GM19463 (cell line): ENCODE data around the gene IFITM2.
A peak's percentile ranks its signal among the peaks of the same experiment; 100 is the strongest.
"Not testable (repeated sequence)": the region's sequence is repeated elsewhere in the genome, so short reads cannot be mapped to it uniquely, and the experiment has no call there.

Experiments used
- ATAC-seq: cut with Tn5 transposase; IDR thresholded peaks from one replicate; pipeline ENCODE4 v1.9.1; 2021; ENCODE audit warnings: mild to moderate bottlenecking, moderate library complexity; ENCODE audit not compliant: unreplicated experiment

The IFITM2 gene

GRCh38 chr11:306645-307371 is 808 bp upstream of the IFITM2 start:
- ATAC-seq, result no peak

- ATAC-seq, result not testable (repeated sequence)
Measured at GRCh38 chr11:308740-309665, 1.4 kb downstream of the IFITM2 start.

- ATAC-seq, result not testable (repeated sequence)
Measured at GRCh38 chr11:309979-310572, 2.5 kb downstream of the IFITM2 start.

GRCh38 chr11:311013-311748 is 3.6 kb downstream of the IFITM2 start:
- ATAC-seq, result not testable (repeated sequence)

GRCh38 chr11:312092-312816 is 4.6 kb downstream of the IFITM2 start:
- no peak for ATAC-seq

GRCh38 chr11:313304-313786 is 5.7 kb downstream of the IFITM2 start:
- no peak for ATAC-seq

- peak; percentile 30 for ATAC-seq
Measured at GRCh38 chr11:313787-314553, 6.4 kb downstream of the IFITM2 start, which contains the start of gene IFITM1. TSS of gene IFITM1 (plus strand) at chr11:314040. CDS start at chr11:314171, 131 bp downstream.

- ATAC-seq, result not testable (repeated sequence)
Measured at GRCh38 chr11:314554-314875, 6.9 kb downstream of the IFITM2 start.

- no peak for ATAC-seq
Measured at GRCh38 chr11:315051-315481, 7.5 kb downstream of the IFITM2 start.

- ATAC-seq, result no peak
Measured at GRCh38 chr11:315516-315994, 7.9 kb downstream of the IFITM2 start.

GRCh38 chr11:316031-316701 is 8.6 kb downstream of the IFITM2 start:
- no peak for ATAC-seq

GRCh38 chr11:316891-317301 is 9.3 kb downstream of the IFITM2 start:
- ATAC-seq, result no peak

GRCh38 chr11:317668-318404 is 10.2 kb downstream of the IFITM2 start:
- peak; percentile 10 for ATAC-seq

- ATAC-seq, result peak; percentile 43
Measured at GRCh38 chr11:318405-319120, 10.9 kb downstream of the IFITM2 start.

GRCh38 chr11:319121-319887 is 11.7 kb downstream of the IFITM2 start:
- not testable (repeated sequence) for ATAC-seq

GRCh38 chr11:319888-320273 is 12.3 kb downstream of the IFITM2 start:
- ATAC-seq, result not testable (repeated sequence)
